ENCODE data around the gene BACE1.
"Not testable (repeated sequence)": the region's sequence is repeated elsewhere in the genome, so short reads cannot be mapped to it uniquely, and the experiment has no call there.

GRCh38 chr11:117327255-117327566 is 11.2 kb upstream of the BACE1 start:
- not testable (repeated sequence) for TF ChIP-seq ZFX (IDR thresholded peaks at IDR 0.05; ENCODE audit: borderline replicate concordance); CTCF (IDR thresholded peaks at IDR 0.05)
